Measurements from ENCODE around the gene LMBR1.
"Not testable (repeated sequence)": the region's sequence is repeated elsewhere in the genome, so short reads cannot be mapped to it uniquely, and the experiment has no call there.

The LMBR1 gene

DNA sequence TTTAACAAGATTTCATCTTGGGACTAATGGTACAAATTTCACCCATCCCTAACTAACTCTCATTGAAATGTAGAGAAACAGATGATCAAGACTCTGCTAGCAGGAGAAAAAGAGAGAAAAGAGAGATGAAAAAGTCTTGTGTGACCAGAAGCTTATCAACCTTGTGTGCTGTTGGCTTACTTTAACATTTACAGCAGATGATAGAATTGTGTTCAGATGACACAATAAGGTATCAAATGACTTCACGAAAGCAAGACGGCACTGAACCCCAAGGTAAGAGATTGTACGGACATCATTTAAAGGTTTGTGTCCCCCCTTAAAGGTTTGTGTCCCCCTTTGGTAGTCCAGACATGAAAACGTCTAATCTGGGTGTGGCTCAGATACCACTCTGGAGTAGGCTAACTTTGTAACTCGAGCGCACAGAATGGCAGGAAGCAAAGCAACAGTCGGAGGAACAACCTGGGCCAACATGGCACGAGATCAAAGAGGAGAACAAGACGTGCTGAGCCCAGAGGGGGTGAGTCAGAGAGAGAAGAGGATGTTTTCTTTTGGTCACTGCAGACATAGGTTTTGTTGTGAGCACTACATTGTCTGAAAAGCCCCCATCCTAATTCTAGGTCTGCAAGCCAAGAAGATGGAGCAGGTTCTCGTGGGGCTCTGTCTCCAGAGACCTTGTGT is 10.4 kb upstream of the LMBR1 start:
- DNase-seq, result no peak

DNA sequence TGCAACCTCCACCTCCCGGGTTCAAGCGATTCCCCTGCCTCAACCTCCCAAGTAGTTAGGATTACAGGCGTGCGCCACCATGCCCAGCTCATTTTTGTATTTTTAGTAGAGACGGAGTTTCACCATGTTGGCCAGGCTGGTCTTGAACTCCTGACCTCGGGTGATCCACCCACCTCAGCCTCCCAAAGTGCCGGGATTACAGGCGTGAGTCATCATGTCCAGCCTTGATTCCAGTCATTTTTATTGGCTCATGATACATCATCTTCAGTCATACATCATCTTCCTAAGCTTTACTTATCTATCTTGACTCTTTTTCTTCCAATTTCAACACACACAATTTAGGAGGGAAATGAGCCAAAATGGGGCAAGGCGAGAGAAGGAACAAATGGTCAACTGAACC is 7.1 kb upstream of the LMBR1 start:
- DNase-seq, result not testable (repeated sequence)

DNA sequence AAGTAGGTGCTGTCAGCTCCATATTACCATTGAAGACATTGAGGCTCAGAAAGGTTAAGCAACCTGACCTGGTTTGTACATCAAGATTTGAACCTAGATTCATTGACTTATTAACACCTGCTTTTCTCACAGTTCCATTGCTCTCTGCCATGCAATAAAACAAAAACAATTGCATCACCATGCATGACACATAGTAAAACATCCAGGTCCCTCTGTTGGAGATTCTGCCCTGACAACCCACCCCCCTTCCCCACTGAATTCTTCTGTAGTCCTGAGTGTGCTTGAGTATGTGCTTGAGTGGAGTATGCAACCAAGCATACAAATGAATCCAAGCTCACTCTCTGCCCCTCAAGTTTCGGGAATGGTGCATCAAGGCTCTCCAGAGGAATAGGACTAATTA is 6.0 kb upstream of the LMBR1 start:
- DNase-seq, result no peak

DNA sequence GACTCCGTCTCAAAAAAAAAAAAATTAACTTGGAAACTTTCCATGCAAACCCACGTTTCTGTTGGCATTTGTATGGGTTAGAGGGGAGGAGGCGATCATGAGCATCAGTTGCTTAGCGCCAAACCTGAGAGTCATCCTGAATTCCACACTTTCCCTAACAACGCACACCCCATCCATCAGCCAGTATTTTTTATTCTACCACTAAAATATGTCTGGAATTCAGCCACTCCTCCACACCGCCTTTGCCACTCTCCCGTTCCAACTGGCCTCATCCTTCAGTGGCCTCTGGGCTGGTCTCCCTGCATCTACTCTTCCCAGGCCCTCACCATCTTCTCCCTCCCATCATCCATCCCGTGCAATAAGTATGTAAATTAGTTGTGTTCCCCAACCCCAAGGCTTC is 4.7 kb upstream of the LMBR1 start:
- no peak for DNase-seq

DNA sequence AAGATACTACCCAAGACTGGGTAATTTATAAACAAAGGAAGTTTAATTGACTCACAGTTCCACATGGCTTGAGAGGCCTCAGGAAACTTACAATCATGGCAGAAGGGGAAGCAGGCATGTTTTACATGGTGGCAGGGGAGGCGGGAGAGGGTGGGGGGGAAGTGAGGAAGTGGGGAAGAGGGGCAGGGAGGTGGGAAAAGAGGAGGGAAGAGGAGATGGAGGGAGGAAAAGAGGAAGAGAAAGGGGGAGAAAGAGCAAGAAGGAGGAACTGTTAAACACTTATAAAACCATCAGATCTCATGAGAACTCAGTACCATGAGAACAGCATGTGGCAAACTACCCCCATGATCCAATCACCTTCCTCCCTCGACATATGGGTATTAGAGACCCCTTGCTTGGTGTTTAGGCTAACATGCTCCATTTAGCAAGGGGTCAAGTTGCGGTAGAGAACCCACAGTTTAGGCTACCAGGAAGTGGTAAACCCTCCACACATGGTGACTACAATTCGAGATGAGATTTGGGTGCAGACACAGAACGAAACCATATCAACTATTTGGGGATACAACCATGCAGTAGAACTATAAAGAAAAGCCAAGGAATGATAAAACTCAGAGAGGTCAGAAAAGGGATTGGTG is 3.5 kb upstream of the LMBR1 start:
- no peak for DNase-seq

DNA sequence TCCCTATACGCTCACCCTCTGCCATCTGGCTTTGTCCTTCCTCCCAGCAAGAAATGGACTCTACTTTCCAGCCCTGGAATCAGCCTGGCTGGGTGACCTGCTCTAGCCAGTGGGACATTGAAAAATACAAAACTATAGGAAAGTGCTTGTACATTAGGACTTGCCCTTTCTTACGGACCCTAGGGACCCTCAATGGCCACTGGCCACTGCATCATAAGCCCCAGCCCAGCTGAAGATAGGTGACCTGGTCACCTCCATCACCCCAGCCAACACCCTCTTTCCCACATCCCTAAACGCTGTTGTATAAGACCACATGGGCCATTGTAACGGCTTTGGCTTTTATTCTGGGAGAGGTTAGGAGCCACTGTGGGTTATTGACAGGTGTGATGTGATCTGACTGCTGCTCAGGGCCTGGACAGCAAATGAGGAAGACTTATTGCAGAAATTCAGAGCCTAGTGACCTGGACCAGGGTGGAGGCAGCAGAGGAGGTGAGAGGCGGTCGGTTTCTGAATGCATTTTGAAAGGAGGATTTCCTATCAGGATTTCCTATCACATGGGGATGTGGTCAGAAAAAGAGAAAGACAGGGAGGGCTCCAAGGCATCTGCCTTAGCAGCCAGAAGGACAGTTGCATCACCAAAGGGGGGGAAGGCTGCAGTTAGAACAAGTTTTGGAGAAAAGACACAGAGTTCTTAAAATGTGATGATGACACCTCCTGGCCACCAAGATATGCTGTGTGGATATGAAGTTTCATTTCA is 2.2 kb upstream of the LMBR1 start:
- DNase-seq, result no peak

DNA sequence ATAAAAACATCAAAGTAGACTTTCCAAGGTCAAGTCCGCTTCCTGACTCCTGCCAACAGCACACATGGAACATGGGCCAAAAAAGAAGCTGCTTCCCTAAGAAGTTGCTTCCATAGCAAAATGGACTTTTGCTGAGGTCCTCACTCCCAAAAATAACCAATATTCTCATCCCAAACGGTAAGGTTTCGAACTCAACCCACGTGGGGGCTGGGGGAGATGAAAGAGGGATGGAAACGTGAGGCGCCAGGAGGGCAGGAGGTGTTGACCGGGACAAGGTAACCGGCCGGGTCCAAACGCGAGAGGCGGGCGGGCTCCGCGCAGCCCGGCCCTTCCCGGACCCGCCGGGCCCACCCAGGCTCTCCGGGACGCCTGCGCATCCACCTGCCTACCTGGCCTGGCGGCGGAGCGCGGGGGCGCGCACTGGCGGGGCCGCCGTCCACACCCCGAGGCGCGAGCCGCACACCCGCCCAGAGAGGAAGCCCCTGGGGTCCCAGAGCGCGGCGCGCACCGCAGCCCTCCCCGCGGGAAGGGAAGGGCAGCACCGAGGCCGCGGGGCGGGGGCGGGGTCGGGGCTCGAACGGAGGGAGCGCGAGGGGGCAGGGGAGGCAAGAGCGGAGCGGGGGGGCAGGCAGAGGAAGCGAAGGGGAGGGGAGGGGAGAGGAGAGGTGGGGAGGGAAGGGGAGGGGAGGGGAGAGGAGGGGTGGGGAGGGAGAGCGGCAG is 742 bp downstream of the LMBR1 start:
- no peak for DNase-seq

DNA sequence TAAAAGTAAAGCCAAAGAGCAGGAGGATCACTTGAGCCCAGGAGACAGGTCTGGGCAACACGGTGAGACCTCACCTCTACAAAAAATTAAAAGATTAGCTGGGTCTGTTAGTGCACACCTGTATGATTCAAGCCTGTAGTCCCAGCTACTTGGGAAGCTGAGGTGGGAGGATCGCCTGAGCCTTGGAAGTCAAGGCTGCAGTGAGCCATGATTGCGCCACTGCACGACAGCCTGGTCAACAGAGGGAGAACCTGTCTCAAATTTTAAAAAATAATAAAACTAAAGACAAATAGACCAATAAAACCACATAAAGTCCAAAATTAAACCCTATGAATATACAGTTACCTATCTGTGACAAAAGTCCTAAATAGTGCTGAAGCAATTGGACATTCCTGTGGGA is 3.2 kb downstream of the LMBR1 start:
- no peak for DNase-seq

DNA sequence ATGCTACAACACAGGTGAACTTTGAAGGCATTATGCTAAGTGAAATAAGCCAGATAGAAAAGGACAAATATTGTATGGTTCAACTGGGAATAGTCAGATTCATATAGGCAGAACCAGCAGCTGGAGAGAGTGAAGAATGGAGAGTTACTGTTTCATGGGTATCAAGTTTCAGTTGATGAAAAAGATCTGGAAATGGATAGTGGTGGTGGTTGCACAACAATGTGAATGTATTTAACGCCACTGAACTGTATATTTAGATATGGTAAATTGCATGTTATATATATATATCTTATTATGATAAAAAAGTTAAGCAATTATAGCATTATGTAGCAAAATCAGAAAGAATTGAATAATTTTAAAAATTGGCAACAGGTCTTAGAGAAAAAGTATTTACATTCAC is 3.9 kb downstream of the LMBR1 start:
- DNase-seq, result no peak

DNA sequence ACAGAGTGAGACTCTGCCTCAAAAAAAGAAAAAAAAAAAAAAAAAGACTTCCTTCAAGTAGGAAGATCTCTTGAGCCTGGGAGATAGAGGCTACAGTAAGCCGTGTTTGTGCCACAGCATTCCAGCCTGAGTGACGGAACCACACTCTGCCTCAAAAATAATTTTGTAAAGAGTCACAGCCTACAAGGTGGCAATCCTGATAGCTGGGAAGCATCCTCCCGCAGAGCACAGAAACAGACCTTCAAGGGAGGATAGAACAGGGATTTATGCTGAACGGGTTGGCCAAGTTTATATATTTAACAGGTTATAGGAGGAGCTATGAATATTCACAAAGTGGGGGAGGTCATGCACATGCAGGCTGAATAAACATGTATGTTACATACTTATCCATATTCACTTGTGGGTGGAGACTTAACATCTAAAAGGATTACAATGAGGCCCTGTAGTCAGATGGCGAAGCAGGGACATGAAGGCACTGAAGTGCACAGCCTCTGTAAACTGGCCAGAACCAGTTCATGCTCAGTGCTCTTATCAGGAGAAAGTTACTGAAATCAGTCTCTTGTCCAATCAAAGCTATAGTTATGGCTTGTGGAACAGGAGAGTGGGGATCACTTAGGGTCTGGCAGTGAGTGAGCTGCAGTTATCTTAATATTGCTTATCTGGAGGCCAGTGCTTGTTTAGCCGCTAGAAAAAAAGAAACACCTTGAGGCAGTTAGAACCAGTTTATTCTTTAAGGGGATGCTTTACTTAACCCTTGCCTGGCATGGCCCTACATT is 6.8 kb downstream of the LMBR1 start:
- DNase-seq, result no peak

DNA sequence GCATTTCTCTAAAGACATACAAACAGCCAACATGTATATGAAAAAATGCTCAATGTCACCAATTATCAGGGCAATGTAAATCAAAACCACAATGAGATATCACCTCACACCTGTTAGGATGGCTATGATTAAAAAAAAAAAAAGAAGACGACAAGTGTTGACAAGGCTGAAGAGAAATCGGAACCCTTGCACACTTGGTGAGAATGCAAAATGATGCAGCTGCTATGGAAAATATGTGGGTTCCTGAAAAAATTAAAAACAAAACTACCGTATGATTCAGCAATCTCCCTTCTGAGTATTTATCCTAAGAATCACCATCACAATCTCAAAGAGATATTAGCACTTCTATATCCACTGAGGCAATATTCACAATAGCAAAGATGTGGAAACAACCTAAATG is 11.3 kb downstream of the LMBR1 start:
- DNase-seq, result no peak

DNA sequence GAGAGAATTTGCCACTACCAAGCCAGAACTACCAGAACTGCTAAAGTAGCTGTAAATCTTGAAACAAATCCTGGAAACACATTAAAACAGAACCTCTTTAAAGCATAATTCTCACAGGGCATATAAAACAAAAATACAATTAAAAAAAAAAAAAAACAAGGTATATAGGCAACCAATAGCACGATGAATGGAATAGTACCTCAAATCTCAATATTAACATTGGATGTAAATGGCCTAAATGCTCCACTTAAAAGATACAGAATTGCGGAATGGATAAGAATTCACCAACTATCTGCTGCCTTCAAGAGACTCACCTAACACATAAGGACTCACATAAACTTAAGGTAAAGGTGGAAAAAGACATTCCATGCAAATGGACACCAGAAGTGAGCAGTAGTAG is 17.2 kb downstream of the LMBR1 start:
- DNase-seq, result no peak

DNA sequence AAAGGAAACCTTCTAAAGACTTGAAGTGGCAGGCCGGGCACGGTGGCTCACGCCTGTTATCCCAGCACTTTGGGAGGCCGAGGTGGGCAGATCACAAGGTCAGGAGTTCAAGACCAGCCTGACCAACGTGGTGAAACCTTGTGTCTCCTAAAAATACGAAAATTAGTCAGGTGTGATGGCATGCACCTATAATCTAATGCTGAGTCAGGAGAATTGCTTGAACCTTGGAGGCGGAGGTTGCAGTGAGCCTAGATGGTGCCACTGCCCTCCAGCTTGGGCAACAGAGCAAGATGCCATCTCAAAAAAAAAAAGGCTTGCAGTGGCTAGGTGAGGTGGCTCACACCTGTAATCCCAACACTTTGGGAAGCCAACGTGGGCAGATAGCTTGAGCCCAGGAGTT is 24.6 kb downstream of the LMBR1 start:
- DNase-seq, result not testable (repeated sequence)

DNA sequence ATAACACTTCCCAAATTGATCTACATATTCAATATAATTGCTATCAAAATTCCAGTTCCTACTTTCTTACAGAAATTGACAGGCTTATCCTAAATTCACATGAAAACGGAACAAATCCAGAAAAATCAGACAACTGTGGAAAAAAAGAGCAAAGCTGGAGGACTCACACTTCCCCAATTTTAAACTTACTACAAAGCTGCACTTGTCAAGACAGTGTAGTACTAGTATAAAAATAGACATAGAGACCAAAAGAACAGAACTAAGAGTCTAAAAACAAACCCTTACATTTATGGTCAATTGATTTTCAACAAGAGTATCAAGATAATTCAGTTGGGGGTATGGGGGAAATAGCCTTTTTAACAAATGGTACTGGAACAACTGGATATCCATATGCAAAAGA is 27.5 kb downstream of the LMBR1 start:
- DNase-seq, result no peak

DNA sequence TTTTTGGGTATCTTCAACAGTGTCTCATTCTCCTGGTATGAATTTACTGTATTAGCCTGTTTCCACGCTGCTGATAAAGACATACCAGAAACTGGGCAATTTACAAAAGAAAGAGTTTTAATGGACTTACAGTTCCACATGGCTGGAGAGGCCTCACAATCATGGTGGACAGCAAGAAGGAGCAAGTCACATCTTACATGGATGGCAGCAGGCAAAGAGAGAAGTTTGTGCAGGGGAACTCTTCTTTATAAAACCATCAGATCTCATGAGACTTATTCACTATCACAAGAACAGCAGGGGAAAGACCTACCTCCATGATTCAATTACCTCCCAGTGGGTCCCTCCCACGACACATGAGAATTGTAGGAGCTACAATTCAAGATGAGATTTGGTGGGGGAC is 31.0 kb downstream of the LMBR1 start:
- not testable (repeated sequence) for DNase-seq

DNA sequence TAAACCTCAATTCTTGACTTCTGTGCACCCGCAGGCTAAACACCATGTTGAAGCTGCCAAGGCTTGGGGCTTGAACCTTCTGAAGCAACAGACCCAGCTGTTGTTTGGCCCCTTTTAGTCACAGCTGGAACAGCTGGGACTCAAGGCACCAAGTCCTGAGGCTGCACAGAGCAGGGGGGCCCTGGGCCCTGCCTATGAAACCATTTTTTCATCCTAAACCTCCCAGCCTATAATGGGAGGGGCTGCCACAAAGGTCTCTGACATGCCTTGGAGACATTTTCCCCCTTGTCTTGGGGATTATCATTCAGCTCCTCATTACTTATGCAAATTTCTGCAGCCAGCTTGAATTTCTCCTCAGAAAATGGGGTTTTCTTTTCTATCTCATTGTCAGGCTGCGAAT is 31.8 kb downstream of the LMBR1 start:
- DNase-seq, result no peak

DNA sequence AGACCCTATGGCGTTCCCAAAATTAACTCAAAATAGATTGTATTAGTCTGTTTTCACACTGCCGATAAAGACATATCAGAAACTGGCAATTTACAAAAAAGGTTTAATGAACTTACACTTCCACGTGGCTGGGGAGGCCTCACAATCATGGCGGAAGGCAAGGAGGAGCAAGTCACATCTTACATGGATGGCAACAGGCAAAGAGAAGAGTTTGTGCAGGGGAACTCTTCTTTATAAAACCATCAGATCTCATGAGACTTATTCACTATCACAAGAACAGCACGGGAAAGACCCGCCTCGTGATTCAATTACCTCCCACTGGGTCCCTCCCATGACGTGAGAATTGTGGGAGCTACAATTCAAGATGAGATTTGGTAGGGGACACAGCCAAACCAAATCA is 32.9 kb downstream of the LMBR1 start:
- not testable (repeated sequence) for DNase-seq

DNA sequence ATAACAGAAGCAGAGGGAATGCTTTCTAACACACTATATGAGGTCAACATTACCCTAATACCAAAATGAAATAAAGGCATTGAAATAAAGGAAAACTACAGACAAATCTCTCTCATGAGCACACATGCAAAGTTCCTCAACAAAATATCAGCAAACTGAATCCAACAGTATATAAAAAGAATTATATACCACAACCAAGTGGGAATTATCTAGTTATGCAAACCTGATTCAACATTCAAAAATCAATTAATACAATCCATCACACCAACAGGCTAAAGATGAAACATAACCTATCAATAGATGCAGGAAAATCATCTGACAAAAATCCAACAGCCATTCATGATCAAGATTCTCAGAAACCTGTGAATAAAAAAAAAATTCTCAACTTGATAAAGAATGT is 34.5 kb downstream of the LMBR1 start:
- DNase-seq, result no peak

DNA sequence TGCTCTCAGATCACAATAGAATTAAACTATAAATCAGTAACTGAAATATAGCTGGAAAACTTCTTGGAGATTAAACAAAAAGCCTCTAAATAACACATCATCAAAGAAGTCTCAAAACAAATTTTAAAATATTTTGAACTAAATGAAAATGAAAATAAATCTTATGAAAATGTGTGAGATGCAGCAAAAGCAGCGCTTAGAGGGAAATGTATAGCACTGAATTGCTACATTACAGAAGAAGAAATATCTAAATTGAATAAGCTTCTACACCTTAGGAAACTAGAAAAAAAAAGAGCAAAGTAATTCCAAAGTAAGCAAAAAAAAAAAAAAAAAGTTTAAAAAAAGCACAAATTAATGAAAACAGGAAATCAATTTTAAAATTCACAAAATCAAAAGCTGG is 35.2 kb downstream of the LMBR1 start:
- no peak for DNase-seq

DNA sequence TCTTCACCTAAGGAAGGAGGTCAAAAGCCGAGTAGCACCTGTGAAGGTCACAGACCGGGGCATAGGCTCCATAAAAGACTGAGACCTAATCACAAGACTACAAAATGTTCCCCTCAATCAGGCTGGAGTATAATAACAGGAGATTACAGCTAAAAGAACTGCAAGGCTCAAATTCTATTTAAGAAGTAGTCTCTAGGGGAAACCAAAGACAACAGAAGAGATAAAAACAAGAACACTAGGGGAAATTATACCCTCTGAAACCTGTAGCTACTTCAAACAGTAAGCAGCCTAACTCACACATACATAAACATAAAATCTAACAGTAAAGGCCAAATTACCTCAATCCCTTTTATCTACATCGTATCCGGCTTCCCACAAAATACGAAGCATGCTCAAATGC is 38.3 kb downstream of the LMBR1 start:
- no peak for DNase-seq

DNA sequence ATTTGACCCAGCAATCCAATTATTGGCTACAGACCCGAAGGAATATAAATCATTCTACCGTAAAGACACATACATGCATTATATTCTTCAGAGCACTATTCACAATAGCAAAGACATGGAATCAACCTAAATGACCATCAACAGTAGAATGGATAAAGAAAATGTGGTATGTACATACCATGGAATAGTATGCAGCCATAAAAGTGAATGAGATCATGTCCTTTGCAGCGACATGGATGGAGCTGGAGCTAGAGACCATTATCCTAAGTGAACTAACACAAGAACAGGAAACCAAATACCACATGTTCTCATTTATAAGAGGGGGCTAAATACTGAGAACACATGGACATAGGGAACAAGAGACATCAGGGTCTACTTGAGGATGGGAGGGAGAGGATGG is 44.0 kb downstream of the LMBR1 start:
- DNase-seq, result no peak

DNA sequence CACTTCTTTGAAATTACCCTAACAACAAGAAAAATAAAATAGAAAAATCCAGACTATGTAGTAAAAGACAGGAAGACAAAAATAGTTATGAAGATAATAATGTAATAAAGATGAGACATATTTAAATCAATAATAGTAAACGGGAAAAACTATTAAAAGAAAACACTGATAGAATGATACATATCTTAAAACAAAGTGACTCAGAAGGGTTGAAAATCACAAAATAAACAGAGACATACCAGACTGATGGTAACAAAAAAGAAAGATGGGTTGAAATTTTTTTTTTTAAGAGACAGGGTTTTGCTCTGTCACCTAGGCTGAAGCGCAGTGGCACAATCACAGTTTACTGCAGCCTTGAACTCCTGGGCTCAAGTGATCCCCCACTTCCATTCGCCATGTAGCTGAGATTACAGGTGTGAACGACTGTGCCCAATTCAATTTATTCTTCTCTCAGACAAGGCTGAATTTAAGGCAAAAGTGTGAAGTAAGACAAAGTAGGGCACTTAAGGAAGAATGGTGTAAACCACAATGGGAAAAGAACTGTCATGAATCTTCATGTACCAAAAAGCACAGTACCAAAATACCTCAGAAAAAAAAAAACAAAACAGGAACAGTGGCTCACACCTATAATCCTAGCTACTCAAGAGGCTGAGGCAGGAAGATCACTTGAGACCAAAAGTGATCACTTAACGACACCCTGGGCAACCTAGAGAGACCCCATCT is 47.4 kb downstream of the LMBR1 start:
- no peak for DNase-seq
